Measurements from ENCODE around the gene FMN2. TPM values are rescaled to one million over a fixed set of nuclear protein-coding genes. Genes with fewer than 3 reads are reported as not detected.

The FMN2 gene
- total RNA-seq, 1 donor from 2014 or later: 4.3 TPM

- H3K36me3 Mint-ChIP-seq: no peaks in the 10 kb centered on the region
- H3K27me3 Mint-ChIP-seq: no peaks in the 10 kb centered on the region
- no peak for TF ChIP-seq CTCF (conservative IDR thresholded peaks at IDR 0.05)
- H3K4me1 Mint-ChIP-seq (ENCODE audit: unreplicated experiment): peaks cover 25% of the 10 kb centered on the region
- no peak overlapping the region for H3K27ac Mint-ChIP-seq
- H3K9me3 Mint-ChIP-seq: no peaks in the 10 kb centered on the region
- no peak for DNase-seq (ENCODE audit: extremely low spot score, unreplicated experiment)
- no peak overlapping the region for H3K4me3 Mint-ChIP-seq
Measured at GRCh38 chr1:240468656-240469055, 377.0 kb downstream of the FMN2 start.

DNA sequence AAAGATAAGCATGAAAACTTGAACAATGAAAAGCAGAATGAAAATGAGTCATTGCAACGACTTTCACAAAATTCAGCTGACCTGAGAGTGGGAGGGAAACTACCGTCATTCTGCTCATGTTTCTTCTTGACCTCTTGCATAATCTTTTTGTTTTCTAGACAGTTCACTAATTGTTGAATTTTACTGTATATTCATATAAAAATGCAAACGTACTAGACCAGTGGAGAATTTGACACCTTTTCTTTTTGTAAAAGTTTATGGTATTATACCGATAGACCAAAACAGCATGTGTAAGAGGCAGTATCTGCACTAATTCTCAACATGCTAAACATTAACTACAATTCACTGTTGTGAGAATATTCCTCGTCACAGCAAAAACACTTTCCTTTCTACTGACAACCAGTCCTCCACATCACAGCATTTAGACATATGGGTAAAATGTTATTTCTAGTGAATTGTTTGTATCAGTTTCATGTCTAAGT lies 382.5 kb downstream of the FMN2 start:
- Mint-ChIP-seq H3K36me3 (no peaks in the 10 kb centered on the region), H3K4me3 (no peak overlapping the region), H3K4me1 (ENCODE audit: unreplicated experiment) (no peaks in the 10 kb centered on the region), H3K27me3 (no peaks in the 10 kb centered on the region), H3K27ac (no peak overlapping the region), H3K9me3 (no peaks in the 10 kb centered on the region)
- TF ChIP-seq CTCF (conservative IDR thresholded peaks at IDR 0.05): no peak
- DNase-seq (ENCODE audit: extremely low spot score, unreplicated experiment): no peak

- Mint-ChIP-seq H3K4me3 (no peak overlapping the region), H3K36me3 (no peaks in the 10 kb centered on the region), H3K9me3 (no peaks in the 10 kb centered on the region), H3K27ac (no peak overlapping the region), H3K27me3 (no peaks in the 10 kb centered on the region), H3K4me1 (ENCODE audit: unreplicated experiment) (no peaks in the 10 kb centered on the region)
- no peak for TF ChIP-seq CTCF (conservative IDR thresholded peaks at IDR 0.05)
- DNase-seq (ENCODE audit: extremely low spot score, unreplicated experiment): no peak
Measured at GRCh38 chr1:240475832-240476231, 384.1 kb downstream of the FMN2 start.

DNA sequence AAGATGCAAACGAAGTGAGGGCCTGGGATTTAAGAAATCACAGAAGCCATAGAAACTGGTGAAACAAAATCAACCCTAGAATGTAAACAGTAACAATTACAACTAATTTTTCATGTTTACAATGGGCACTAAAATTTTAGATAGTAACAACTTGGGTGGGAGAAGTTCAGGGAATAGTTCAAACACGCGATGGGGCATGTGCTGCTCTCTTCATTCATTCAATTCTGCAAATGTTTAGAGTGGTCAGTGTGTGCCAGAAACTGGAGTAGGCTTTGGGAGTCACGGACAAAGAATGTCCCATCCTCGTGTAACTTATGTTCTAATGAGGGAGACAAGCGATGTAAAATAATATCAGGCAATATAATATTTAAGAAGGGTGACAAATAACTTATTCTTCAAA lies 386.9 kb downstream of the FMN2 start:
- H3K27ac Mint-ChIP-seq: no peak overlapping the region
- TF ChIP-seq CTCF (conservative IDR thresholded peaks at IDR 0.05): no peak
- peaks cover 1% of the 10 kb centered on the region for H3K27me3 Mint-ChIP-seq
- no peak for DNase-seq (ENCODE audit: extremely low spot score, unreplicated experiment)
- no peaks in the 10 kb centered on the region for H3K36me3 Mint-ChIP-seq
- peaks cover 1% of the 10 kb centered on the region for H3K9me3 Mint-ChIP-seq
- no peaks in the 10 kb centered on the region for H3K4me1 Mint-ChIP-seq (ENCODE audit: unreplicated experiment)
- no peak overlapping the region for H3K4me3 Mint-ChIP-seq

GRCh38 chr1:240484804-240485443 lies 393.2 kb downstream of the FMN2 start:
- Mint-ChIP-seq H3K4me1 (ENCODE audit: unreplicated experiment) (no peaks in the 10 kb centered on the region), H3K27ac (no peak overlapping the region), H3K27me3 (peaks cover 14% of the 10 kb centered on the region), H3K36me3 (no peaks in the 10 kb centered on the region), H3K4me3 (no peak overlapping the region), H3K9me3 (peaks cover 8% of the 10 kb centered on the region)
- no peak for DNase-seq (ENCODE audit: extremely low spot score, unreplicated experiment)
- no peak for TF ChIP-seq CTCF (conservative IDR thresholded peaks at IDR 0.05)

Measured in type B pancreatic cell (in vitro differentiated cells).